GM18517 (cell line): ENCODE results near the gene ZDHHC20.
"Not testable (repeated sequence)": the region's sequence is repeated elsewhere in the genome, so short reads cannot be mapped to it uniquely, and the experiment has no call there.

Source experiments
- ATAC-seq: cut with Tn5 transposase; IDR thresholded peaks from one replicate; pipeline ENCODE4 v1.9.1; 2021; ENCODE audit warnings: mild to moderate bottlenecking, moderate library complexity; ENCODE audit not compliant: unreplicated experiment

The ZDHHC20 gene

GRCh38 chr13:21436582-21436981 lies 22.5 kb downstream of the ZDHHC20 start:
- peak; percentile 10 for ATAC-seq

- ATAC-seq, result peak; percentile 99
Observed at GRCh38 chr13:21435687-21436151, 23.4 kb downstream of the ZDHHC20 start.

- ATAC-seq, result no peak
Observed at GRCh38 chr13:21435231-21435630, 23.9 kb downstream of the ZDHHC20 start.

- ATAC-seq, result no peak
Observed at GRCh38 chr13:21434588-21434987, 24.5 kb downstream of the ZDHHC20 start.

GRCh38 chr13:21429211-21429610 lies 29.9 kb downstream of the ZDHHC20 start:
- no peak for ATAC-seq

GRCh38 chr13:21427741-21428140 lies 31.4 kb downstream of the ZDHHC20 start:
- no peak for ATAC-seq

GRCh38 chr13:21426238-21426637 lies 32.9 kb downstream of the ZDHHC20 start:
- ATAC-seq, result no peak

- ATAC-seq, result no peak
Observed at GRCh38 chr13:21420706-21421105, 38.4 kb downstream of the ZDHHC20 start.

- no peak for ATAC-seq
Observed at GRCh38 chr13:21413013-21413412, 46.1 kb downstream of the ZDHHC20 start.

GRCh38 chr13:21410453-21410852 lies 48.6 kb downstream of the ZDHHC20 start:
- not testable (repeated sequence) for ATAC-seq

GRCh38 chr13:21405309-21405708 lies 53.8 kb downstream of the ZDHHC20 start:
- ATAC-seq, result no peak

- ATAC-seq, result no peak
Observed at GRCh38 chr13:21402586-21403307, 56.4 kb downstream of the ZDHHC20 start.

- no peak for ATAC-seq
Observed at GRCh38 chr13:21399741-21400140, 59.4 kb downstream of the ZDHHC20 start.

GRCh38 chr13:21395953-21396352 lies 63.1 kb downstream of the ZDHHC20 start:
- no peak for ATAC-seq

GRCh38 chr13:21389124-21389523 lies 70.0 kb downstream of the ZDHHC20 start:
- no peak for ATAC-seq

GRCh38 chr13:21385710-21386109 lies 73.4 kb downstream of the ZDHHC20 start:
- no peak for ATAC-seq

GRCh38 chr13:21383090-21383489 lies 76.0 kb downstream of the ZDHHC20 start:
- ATAC-seq, result no peak

- not testable (repeated sequence) for ATAC-seq
Observed at GRCh38 chr13:21376998-21377985, 81.8 kb downstream of the ZDHHC20 start.

- ATAC-seq, result no peak
Observed at GRCh38 chr13:21372530-21372929, 86.6 kb downstream of the ZDHHC20 start.

- no peak for ATAC-seq
Observed at GRCh38 chr13:21371011-21371410, 88.1 kb downstream of the ZDHHC20 start.

GRCh38 chr13:21365574-21365973 lies 93.5 kb downstream of the ZDHHC20 start:
- ATAC-seq, result no peak

GRCh38 chr13:21364916-21365315 lies 94.2 kb downstream of the ZDHHC20 start:
- no peak for ATAC-seq
